Measurements from ENCODE around the gene DLG2.

DLG2 gene

DNA sequence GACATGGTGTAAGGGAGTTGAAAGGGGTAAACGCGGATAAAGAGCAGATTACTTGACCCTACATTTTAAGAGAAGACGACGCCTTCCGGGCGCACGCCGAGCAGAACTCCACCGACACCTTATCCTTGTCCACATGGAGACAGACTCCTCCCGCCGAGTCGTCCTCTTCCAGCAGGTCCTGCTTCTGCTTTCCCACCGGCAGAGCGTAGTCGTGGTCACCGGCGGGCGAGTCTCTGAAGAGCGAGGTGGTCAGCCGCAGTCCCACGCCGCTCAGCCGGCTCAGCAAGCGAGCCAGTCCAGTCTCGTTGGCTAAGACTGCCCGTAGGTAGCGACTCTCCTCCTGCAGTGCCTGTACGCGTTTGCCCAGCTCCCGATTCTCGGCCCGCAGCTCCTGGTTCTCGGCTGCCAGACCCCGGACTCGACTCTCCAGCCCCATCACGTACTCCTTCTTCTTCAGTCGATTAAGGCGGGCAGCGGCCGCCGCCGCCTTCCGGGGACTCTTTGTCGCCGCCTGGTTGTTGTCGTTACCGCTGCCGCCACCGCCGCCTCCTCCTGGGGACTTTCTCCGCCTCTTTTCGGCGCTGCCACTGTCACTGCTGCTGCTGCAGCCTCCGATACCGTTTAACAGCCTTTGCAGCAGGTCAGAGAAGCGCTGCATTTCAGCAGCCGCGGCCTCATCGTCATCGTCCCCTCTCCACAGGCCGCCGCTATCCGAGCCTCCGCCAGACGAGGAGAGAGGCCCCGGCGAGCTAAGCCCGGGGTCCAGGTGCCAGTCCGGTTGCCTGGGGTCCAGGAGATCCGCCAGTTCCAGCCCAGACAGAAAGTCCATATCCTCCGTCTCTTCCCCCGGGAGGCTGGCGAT lies 36.8 kb upstream of the DLG2 start:
- Histone ChIP-seq H3K79me1 (replicated peaks; ENCODE audit: low read length, poor library complexity, severe bottlenecking) (no peaks in the 10 kb centered on the region), H3K27me3 (ENCODE audit: control insufficient read depth in 1 of 2, insufficient read depth in 1 of 2, low read length in 2 of 2) (no peaks in the 10 kb centered on the region), H2BK12ac (ENCODE audit: low read length in 2 of 2) (no peak overlapping the region), H3K4me1 (ENCODE audit: control insufficient read depth, insufficient read depth, low read depth, low read length) (no peaks in the 10 kb centered on the region), H2AFZ (ENCODE audit: low read depth, low read length) (no peak overlapping the region), H4K91ac (ENCODE audit: low read length) (peak overlapping the region; percentile 64), H3K23ac (ENCODE audit: low read length in 2 of 2) (peak overlapping the region in 1 of 2 experiments; percentile 95), H2BK15ac (ENCODE audit: low read depth, poor library complexity, severe bottlenecking) (peak overlapping the region; percentile 52), H3K18ac (ENCODE audit: low read depth in 1 of 2, low read length in 2 of 2) (peak overlapping the region; percentile 50 to 67), H3K4me3 (ENCODE audit: insufficient read depth in 1 of 2, low read depth in 1 of 2, low read length in 2 of 2) (peak overlapping the region; percentile 92 to 96), H3K36me3 (ENCODE audit: control insufficient read depth in 1 of 2, insufficient read depth in 2 of 2, low read depth in 1 of 2, low read length in 2 of 2) (peaks cover 0 to 37% of the 10 kb centered on the region in 2 experiments), H2AK5ac (ENCODE audit: low read length, severe bottlenecking) (peak overlapping the region; percentile 61), H3K4me2 (ENCODE audit: low read length, poor library complexity, severe bottlenecking) (peak overlapping the region; percentile 45), H2BK120ac (ENCODE audit: low read depth, low read length) (peak overlapping the region; percentile 89), H3K4ac (ENCODE audit: low read depth in 1 of 2, low read length in 2 of 2) (peak overlapping the region; percentile 45 to 91), H3K14ac (ENCODE audit: low read length in 2 of 2) (peak overlapping the region; percentile 93 to 99), H2BK5ac (ENCODE audit: low read depth, low read length, poor library complexity, severe bottlenecking) (peak overlapping the region; percentile 35), H3K27ac (ENCODE audit: low read length, poor library complexity, severe bottlenecking) (peak overlapping the region; percentile 96), H4K8ac (ENCODE audit: low read length) (peak overlapping the region; percentile 96), H3K9ac (ENCODE audit: low read length) (peak overlapping the region; percentile 99), H3K9me3 (ENCODE audit: control insufficient read depth, low read length) (no peaks in the 10 kb centered on the region)
- WGBS, result under 1% methylated on average over 73 of the region's 73 CpGs
- peak; percentile 81 for DNase-seq

GRCh38 chr11:85663080-85663752 lies 36.1 kb upstream of the DLG2 start:
- no peak overlapping the region for H2BK5ac ChIP-seq (ENCODE audit: low read depth, low read length, poor library complexity, severe bottlenecking)
- peak overlapping the region; percentile 45 for H3K4me2 ChIP-seq (ENCODE audit: low read length, poor library complexity, severe bottlenecking)
- no peak overlapping the region for H3K4ac ChIP-seq (ENCODE audit: low read depth in 1 of 2, low read length in 2 of 2)
- H2BK15ac ChIP-seq (ENCODE audit: low read depth, poor library complexity, severe bottlenecking), result no peak overlapping the region
- 3% methylated on average over 8 of the region's 10 CpGs for WGBS
- no peaks in the 10 kb centered on the region for H3K27me3 ChIP-seq (ENCODE audit: control insufficient read depth in 1 of 2, insufficient read depth in 1 of 2, low read length in 2 of 2)
- H2BK12ac ChIP-seq (ENCODE audit: low read length in 2 of 2), result no peak overlapping the region
- peak overlapping the region; percentile 92 to 96 for H3K4me3 ChIP-seq (ENCODE audit: insufficient read depth in 1 of 2, low read depth in 1 of 2, low read length in 2 of 2)
- H3K4me1 ChIP-seq (ENCODE audit: control insufficient read depth, insufficient read depth, low read depth, low read length), result no peaks in the 10 kb centered on the region
- peaks cover 0 to 45% of the 10 kb centered on the region in 2 experiments for H3K36me3 ChIP-seq (ENCODE audit: control insufficient read depth in 1 of 2, insufficient read depth in 2 of 2, low read depth in 1 of 2, low read length in 2 of 2)
- peak; percentile 24 for DNase-seq
- no peak overlapping the region for H4K8ac ChIP-seq (ENCODE audit: low read length)
- H3K9ac ChIP-seq (ENCODE audit: low read length), result peak overlapping the region; percentile 99
- peak overlapping the region in 1 of 2 experiments; percentile 26 for H3K14ac ChIP-seq (ENCODE audit: low read length in 2 of 2)
- H4K91ac ChIP-seq (ENCODE audit: low read length), result no peak overlapping the region
- no peaks in the 10 kb centered on the region for H3K9me3 ChIP-seq (ENCODE audit: control insufficient read depth, low read length)
- H3K27ac ChIP-seq (ENCODE audit: low read length, poor library complexity, severe bottlenecking), result no peak overlapping the region
- no peak overlapping the region for H2BK120ac ChIP-seq (ENCODE audit: low read depth, low read length)
- no peak overlapping the region for H3K18ac ChIP-seq (ENCODE audit: low read depth in 1 of 2, low read length in 2 of 2)
- H2AK5ac ChIP-seq (ENCODE audit: low read length, severe bottlenecking), result no peak overlapping the region
- H3K23ac ChIP-seq (ENCODE audit: low read length in 2 of 2), result no peak overlapping the region
- no peak overlapping the region for H2AFZ ChIP-seq (ENCODE audit: low read depth, low read length)
- no peaks in the 10 kb centered on the region for H3K79me1 ChIP-seq (replicated peaks; ENCODE audit: low read length, poor library complexity, severe bottlenecking)

DNA sequence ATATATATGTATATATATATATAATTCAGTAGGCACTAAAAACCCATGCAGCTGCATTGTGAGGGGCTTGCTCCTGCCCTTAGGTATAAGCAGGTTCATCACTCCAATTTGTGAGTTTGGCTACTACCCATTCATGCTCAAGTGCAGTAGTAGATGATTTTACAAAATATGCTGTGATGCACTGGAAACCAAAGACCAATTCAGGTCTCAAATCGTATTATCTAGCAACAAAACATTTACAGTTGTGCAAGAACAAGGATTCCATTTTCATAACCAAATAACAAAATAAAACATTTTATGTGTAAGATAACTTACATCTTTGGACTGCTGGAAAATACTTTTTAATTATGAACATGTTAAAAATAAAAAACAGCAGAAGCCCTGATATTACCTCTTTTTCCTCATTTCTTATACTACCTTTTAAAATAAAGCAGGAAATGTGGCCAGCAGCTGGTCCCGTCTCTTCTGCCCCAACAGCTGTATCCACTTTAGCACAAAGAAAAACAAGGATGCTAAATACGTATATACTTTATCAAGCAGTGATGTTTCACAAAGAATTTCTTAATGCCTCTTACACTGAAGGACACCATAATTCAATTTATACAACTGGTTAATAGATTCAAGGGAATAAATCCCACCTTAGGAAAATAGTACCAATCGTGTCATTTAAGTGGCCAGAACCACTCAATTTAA lies 35.0 kb upstream of the DLG2 start:
- H3K36me3 ChIP-seq (ENCODE audit: control insufficient read depth in 1 of 2, insufficient read depth in 2 of 2, low read depth in 1 of 2, low read length in 2 of 2), result peaks cover 0 to 56% of the 10 kb centered on the region in 2 experiments
- no peak overlapping the region for H3K4ac ChIP-seq (ENCODE audit: low read depth in 1 of 2, low read length in 2 of 2)
- no peak overlapping the region for H4K91ac ChIP-seq (ENCODE audit: low read length)
- no peak overlapping the region for H3K23ac ChIP-seq (ENCODE audit: low read length in 2 of 2)
- no peak overlapping the region for H2BK5ac ChIP-seq (ENCODE audit: low read depth, low read length, poor library complexity, severe bottlenecking)
- no peak overlapping the region for H2BK15ac ChIP-seq (ENCODE audit: low read depth, poor library complexity, severe bottlenecking)
- no peak overlapping the region for H3K27ac ChIP-seq (ENCODE audit: low read length, poor library complexity, severe bottlenecking)
- H2AFZ ChIP-seq (ENCODE audit: low read depth, low read length), result no peak overlapping the region
- DNase-seq, result no peak
- H3K27me3 ChIP-seq (ENCODE audit: control insufficient read depth in 1 of 2, insufficient read depth in 1 of 2, low read length in 2 of 2), result no peaks in the 10 kb centered on the region
- H2BK120ac ChIP-seq (ENCODE audit: low read depth, low read length), result no peak overlapping the region
- no peak overlapping the region for H2BK12ac ChIP-seq (ENCODE audit: low read length in 2 of 2)
- H3K4me2 ChIP-seq (ENCODE audit: low read length, poor library complexity, severe bottlenecking), result peak overlapping the region; percentile 59
- no peaks in the 10 kb centered on the region for H3K9me3 ChIP-seq (ENCODE audit: control insufficient read depth, low read length)
- no peaks in the 10 kb centered on the region for H3K4me1 ChIP-seq (ENCODE audit: control insufficient read depth, insufficient read depth, low read depth, low read length)
- 19% methylated on average over 2 of the region's 4 CpGs for WGBS
- H3K4me3 ChIP-seq (ENCODE audit: insufficient read depth in 1 of 2, low read depth in 1 of 2, low read length in 2 of 2), result peak overlapping the region in 1 of 2 experiments; percentile 96
- peak overlapping the region; percentile 99 for H3K9ac ChIP-seq (ENCODE audit: low read length)
- no peak overlapping the region for H4K8ac ChIP-seq (ENCODE audit: low read length)
- no peak overlapping the region for H3K18ac ChIP-seq (ENCODE audit: low read depth in 1 of 2, low read length in 2 of 2)
- no peaks in the 10 kb centered on the region for H3K79me1 ChIP-seq (replicated peaks; ENCODE audit: low read length, poor library complexity, severe bottlenecking)
- H2AK5ac ChIP-seq (ENCODE audit: low read length, severe bottlenecking), result no peak overlapping the region
- no peak overlapping the region for H3K14ac ChIP-seq (ENCODE audit: low read length in 2 of 2)

DNA sequence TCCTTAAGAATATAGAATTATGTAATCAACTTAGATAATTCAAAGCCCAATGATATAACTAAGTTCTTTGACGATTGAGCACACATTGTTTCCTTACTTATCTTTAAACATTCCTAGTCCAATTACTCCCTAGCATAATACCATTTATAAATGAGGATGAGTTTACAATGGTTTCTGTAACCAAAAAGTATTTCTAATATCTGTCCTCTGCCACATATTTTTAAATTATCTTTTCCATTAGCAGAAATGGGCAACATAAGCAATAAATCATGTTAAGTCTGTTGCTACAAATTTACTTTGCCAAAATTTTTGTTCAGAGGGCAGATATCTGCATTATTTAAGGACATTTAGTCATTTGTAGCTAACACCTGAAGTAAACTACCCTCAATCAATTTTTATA lies 31.0 kb upstream of the DLG2 start:
- Histone ChIP-seq H2AFZ (ENCODE audit: low read depth, low read length) (no peak overlapping the region), H2AK5ac (ENCODE audit: low read length, severe bottlenecking) (no peak overlapping the region), H2BK15ac (ENCODE audit: low read depth, poor library complexity, severe bottlenecking) (no peak overlapping the region), H3K18ac (ENCODE audit: low read depth in 1 of 2, low read length in 2 of 2) (no peak overlapping the region), H2BK12ac (ENCODE audit: low read length in 2 of 2) (no peak overlapping the region), H2BK5ac (ENCODE audit: low read depth, low read length, poor library complexity, severe bottlenecking) (no peak overlapping the region), H4K8ac (ENCODE audit: low read length) (no peak overlapping the region), H3K9me3 (ENCODE audit: control insufficient read depth, low read length) (no peaks in the 10 kb centered on the region), H3K27me3 (ENCODE audit: control insufficient read depth in 1 of 2, insufficient read depth in 1 of 2, low read length in 2 of 2) (no peaks in the 10 kb centered on the region), H3K4ac (ENCODE audit: low read depth in 1 of 2, low read length in 2 of 2) (no peak overlapping the region), H3K27ac (ENCODE audit: low read length, poor library complexity, severe bottlenecking) (no peak overlapping the region), H3K4me2 (ENCODE audit: low read length, poor library complexity, severe bottlenecking) (no peak overlapping the region), H3K79me1 (replicated peaks; ENCODE audit: low read length, poor library complexity, severe bottlenecking) (no peaks in the 10 kb centered on the region), H3K36me3 (ENCODE audit: control insufficient read depth in 1 of 2, insufficient read depth in 2 of 2, low read depth in 1 of 2, low read length in 2 of 2) (peaks cover 3 to 90% of the 10 kb centered on the region in 2 experiments), H3K14ac (ENCODE audit: low read length in 2 of 2) (no peak overlapping the region), H3K4me3 (ENCODE audit: insufficient read depth in 1 of 2, low read depth in 1 of 2, low read length in 2 of 2) (no peak overlapping the region), H3K9ac (ENCODE audit: low read length) (peak overlapping the region; percentile 38), H3K4me1 (ENCODE audit: control insufficient read depth, insufficient read depth, low read depth, low read length) (no peaks in the 10 kb centered on the region), H4K91ac (ENCODE audit: low read length) (no peak overlapping the region), H2BK120ac (ENCODE audit: low read depth, low read length) (no peak overlapping the region), H3K23ac (ENCODE audit: low read length in 2 of 2) (no peak overlapping the region)
- WGBS, result 100% methylated on average over 1 of the region's 1 CpG
- DNase-seq, result no peak

Data from mesenchymal stem cell (in vitro differentiated cells and primary cell).